HG03571 (cell line): ENCODE results near the gene KCTD17.
"Not testable (repeated sequence)": the region's sequence is repeated elsewhere in the genome, so short reads cannot be mapped to it uniquely, and the experiment has no call there.

Experiments
- ATAC-seq: cut with Tn5 transposase; IDR thresholded peaks from one replicate; pipeline ENCODE4 v1.9.1; 2021; ENCODE audit not compliant: unreplicated experiment

KCTD17 gene

DNA sequence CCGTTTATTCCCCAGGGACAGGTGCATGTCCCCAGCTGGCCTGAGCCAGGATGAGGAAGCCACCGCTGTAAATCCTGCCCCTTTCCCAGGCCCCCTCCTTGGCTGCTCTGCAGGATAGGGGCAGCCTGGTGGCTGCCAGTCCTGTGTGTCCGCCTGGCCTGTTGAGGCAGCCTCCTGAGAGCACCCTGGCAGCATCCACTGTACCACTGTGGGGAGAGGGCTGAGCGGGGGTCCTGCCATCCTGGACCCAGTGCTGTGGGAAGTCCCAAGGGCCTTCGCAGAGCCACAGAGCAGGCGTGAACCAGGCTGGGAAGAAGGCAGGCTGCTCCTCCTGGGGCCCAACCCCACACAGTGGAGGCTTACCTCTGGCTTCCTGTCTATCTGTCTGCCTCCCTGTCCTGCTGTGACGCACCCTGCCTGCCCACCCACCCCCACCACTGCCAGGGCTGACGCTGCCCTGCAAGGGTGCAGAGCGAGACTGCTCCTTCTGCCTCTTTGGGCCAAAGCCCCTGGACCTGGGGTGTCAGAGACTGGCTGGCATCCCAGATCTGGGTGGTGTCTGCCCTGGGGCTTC is 8.4 kb downstream of the KCTD17 start:
- no peak for ATAC-seq

DNA sequence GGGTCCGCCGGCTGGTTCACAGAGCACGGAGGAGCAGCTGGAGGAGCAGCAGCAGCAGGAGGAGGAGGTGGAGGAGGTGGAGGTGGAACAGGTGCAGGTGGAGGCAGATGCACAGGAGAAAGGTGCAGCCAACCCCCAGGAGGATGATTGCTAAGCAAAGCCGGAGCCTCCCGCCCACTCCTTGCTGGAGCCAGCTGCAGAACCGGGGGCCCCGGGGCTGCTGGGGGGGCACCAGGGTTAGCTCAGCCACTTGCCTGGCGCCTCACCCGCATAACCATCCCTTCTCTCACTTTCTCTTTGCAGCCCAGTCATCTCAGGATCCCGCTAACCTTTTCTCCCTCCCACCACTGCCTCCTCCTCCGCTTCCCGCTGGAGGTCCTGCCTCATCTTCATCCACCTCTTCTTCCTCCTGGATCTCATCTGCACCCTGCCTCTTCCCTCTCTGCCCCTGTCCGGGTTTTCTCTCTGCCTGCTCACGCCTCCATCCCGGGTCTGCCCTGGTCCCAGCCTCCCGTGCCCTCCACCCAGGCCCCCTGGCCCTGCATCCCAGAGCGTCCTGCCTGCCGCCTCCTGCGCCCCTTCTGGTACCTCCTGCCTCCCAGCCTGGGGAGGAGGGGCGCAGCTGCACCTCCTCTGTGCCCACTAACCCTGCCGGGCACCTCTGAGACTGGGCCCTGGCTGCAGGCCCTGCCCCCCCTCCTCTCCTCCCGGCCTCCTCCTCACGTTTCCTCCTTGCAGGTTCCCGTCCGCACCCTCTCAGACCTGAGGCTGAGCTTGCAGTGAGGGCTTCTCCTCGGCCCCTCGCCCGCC is 9.5 kb downstream of the KCTD17 start:
- ATAC-seq, result no peak

DNA sequence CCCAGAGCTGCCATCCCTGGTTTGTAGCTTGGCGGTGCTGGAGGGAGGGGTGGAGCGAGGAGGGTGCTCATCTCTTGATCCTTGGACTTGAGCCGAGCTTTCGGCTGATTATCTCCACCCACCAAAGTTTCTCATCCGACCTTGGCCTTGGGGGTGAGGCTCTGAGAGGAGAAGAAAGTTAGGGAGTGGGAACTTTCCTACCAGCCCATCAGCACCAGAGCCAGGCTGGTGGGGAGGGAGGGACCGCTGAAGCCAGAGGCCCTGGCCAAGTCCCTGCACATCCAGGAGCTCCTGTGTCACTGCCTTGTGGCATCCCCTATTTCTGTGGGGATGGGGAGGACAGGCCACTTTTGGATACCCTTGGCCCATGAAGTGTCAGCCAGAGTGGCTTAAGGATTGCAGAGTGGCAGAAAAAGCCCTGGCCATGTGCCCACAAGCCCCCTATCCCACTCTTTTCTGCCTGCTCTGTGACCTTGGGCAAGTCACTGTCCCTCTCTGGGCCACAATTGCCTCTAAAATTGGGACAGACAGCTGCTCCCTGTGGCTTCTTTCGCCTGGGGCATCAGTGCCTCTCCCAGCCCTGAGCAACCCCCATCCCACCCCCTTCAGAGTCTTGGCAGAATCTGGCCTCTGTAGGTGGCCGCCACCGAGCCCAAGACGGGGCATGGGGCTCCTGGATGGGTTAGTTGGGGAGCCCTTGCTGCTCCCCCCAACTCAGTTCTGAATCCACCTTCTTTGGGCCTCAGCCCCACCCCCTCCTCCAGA is 10.3 kb downstream of the KCTD17 start:
- ATAC-seq, result no peak

DNA sequence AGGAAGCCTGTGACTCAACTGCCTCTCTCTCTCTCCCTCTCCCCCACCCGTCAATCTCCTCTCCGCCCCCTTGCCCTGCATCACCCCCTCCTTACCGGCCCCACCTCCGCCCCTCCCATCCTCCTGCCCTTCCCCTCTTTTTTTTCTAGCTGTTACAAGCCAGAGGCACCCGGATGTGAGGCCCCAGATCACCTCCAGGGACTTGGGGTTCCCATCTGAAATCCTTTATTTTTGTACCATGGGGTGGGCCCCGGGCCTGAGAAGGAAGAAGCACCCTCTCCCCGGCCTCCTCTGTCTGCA is 10.8 kb downstream of the KCTD17 start:
- ATAC-seq, result no peak

DNA sequence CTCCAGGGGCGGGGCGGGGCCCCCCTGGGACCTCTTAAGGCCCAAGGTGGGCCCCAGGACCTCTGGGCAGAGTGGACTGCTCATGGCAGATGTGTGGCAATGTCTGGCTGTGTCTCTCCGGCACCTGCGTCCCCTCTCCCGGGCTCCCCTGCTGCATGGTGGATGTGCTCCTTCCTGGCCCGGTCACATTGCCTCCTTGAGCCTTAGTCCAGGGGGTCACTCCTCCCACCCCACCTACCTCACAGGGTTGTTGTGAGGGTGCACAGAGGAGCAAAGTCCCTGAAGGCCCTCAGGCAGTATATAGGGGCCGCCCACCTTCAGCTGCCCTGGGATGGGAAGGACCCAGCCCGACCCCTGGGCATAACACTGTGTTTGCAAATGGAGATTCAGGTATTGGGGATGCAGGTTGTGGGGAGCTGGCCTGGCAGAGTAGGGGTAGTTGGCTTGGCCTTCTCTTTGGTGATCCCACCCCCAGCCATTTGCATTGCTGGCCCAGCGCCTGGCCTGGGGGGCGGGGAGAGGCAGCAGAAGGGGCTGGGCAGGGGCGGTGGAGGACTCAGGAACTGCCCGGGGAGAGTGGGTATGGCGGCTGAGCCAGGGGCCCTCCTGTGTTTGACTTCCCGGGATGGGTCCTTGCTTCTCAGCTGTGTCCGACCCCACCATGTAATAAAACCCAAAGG is 11.3 kb downstream of the KCTD17 start:
- ATAC-seq, result no peak

DNA sequence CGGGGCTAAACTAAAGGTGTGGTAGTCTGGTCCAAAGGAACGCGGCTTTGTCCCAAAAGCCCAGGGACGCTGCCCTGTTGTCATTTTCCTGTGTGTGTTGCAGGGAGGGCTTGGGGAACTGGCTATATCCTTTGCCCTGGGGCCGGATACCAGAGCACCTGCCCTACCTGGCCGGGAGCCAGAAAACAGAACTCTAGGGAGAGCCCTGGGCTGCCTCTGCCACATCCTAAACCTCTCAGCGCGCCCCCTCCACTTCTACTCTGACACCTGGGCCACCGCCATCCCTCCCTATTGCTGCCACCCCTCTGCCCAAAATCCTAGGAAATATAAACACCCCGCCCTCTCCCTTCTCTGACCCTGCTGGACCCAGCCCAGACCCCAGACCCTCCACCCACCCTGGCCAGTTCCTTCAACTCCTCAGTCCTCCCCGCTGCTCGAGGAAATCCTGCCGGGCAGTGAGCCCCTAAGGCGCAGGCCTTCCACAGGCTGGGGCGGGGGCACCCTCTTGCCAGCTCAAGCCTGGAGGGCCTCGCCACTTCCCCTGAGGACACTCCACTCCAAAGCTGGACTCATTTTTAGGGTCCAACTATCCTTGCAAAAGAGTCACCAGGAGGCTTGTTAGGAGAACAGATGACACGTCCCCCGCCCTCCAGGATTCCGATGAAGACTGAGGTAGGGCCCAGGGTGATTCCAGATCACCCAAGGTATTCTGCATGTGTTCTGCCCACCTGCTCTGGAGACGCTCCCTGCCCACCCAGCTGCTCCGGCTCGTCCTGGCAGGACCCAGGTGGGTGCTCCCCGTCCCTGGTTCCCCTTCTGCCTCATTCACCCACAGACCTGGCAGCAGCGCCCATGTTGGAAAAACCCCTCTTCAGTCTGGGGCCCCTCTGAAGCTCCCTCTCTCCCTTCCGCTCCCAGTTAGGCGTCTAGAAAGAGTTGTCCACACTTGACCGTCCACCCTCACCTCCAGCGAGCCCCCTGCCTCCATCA is 12.2 kb downstream of the KCTD17 start:
- ATAC-seq, result no peak

DNA sequence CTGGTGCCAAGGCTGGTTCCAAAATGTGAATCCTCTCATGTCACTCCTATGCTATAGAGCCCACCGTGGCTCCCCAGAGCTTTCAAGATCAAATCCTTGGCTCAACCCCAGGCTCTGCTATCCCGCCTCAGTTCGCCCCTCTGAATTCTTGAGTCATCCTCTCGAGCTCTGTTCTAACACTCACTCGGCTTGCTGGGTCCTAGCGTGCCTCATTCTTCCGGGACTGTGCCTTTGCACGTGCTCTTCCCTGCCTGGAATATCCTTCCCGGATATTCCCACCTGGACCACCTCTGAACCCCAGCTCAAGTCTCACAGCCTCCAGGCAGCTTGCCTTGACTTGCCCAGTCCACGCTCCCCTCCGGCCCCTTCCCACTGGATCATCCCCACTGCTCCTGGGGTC is 13.0 kb downstream of the KCTD17 start:
- ATAC-seq, result no peak

DNA sequence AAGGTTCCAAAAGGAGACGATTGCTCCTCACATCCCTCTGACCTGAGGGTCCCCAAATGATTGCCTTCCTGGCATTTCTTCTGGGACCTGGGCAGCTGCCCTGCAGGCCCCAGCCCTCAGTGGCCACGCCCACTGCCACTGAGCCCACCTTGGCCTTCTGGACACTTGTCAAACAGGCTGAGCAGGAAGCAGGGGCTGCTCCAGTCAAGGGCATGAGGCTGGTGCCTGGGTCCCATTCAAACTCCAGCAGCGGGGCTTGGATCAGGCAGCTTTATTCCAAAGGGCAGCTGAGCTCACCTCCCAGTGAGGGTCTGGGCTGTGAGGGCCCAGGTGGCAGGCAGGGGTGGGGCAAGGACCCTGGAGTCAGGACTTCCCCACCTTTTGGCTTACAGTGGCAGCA is 13.6 kb downstream of the KCTD17 start:
- no peak for ATAC-seq

DNA sequence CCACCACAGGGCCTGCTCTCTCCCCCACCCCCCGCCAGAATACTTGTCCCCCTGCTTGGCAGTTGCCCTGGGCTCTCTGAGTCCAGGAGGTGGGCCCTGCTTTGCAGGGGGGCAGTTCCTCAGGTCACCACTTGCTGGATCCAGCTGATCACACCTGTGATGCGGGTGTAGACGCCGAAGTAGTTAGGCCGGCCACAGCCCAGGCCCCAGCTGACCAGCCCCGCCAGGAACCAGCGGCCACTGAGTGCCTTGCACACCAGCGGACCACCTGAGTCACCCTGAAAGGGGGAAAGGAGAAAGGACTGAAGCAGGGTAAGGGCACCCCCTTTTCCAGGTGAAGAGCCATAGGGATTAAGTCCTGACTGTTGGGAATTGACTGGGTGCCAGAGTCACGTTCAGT is 14.4 kb downstream of the KCTD17 start:
- no peak for ATAC-seq

DNA sequence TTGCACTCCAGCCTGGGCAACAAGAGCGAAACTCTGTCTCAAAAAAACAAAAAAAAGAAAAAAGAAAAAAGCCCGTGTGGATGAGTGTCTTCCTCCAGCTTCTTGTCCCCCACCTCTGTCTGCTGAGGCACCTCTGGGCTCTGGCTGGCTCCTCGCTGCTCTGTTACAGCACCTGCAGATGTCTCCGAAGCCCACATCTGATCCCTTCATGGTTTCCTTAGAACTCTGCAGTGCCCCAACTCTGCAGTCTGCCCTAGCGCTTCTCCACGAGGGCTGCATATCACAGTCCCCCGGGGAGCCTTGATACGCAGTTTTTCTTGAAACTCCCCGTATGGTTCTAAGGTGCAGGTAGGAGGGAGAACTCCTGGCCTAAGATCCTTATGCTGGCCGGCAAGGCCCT is 15.9 kb downstream of the KCTD17 start:
- ATAC-seq, result no peak

DNA sequence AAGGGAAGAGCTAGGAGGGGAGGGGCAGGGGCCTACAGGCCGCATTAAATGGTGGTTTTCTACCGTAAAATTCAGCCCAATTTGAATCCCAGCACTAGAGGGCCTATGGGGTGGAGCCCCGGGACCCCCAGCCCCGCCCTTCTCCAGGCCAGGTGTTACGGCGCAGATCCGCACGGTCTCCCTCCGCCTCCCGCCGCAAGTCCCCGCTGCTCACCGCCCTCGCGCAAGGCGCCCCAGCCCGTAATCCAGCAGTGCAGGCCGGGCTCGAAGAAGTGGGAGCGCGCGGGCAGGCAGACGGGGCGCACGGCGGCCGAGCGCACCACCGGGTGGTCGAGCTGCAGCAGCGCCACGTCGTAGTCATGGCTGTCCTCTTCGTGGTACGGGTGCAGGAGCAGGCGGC is 17.3 kb downstream of the KCTD17 start:
- ATAC-seq, result no peak

DNA sequence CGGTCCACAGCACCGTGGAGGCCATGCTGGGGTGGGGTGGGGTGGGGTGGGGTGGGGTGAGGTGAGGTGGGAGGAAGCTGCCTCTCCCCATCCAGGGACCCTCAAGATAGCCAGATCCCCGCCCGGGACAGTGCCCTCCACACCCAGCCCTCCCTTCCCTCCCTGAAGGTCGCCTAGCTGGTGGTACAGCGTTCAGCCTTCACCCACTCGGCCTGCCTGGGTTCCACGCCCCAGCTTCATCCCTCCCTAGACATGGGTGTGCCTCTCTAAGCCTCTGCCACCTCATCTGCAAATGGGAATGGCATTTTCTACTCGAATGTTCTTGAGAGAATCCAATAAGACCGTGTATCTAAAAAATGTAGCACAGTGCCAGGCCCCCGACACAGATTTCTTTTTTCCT is 17.8 kb downstream of the KCTD17 start:
- ATAC-seq, result no peak

DNA sequence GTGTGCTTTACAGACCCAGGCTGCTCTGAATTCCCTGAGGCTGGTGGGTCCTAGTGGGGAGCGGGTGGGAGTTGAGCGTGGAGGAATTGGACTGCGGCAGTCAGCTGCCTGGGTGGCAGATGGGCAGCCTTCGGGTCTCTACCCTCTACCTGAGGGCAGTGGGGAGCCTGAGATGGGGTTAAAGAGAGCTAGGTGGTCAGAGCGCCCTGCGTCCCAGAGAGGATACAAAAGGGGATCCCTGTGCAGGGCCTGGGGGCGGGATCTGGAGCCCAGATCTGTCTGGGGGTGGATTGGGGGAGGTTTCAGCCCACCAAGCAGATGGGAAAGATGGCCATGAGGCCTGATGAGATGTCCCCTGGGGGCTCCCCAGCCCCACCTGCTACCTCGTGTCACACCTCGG is 18.2 kb downstream of the KCTD17 start:
- no peak for ATAC-seq

DNA sequence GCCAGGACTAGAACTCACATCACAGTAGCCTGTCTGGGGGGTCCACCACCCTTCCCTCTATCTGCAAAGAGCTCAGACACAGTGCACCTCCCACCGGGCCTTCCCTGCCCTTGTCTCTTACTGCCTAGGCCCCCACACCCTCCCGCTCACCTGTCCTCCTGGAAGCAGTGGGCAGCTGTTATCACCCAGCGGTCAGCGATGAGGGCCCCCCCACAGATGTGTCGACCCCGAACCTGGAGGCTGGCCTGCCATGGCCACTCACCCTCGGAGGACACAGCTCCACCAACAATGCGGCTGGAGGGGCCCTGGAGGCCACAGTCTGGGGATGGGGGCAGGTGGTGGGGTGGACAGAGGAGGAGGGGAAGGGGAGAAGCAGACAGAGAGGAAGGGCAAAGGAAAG is 18.8 kb downstream of the KCTD17 start:
- no peak for ATAC-seq

DNA sequence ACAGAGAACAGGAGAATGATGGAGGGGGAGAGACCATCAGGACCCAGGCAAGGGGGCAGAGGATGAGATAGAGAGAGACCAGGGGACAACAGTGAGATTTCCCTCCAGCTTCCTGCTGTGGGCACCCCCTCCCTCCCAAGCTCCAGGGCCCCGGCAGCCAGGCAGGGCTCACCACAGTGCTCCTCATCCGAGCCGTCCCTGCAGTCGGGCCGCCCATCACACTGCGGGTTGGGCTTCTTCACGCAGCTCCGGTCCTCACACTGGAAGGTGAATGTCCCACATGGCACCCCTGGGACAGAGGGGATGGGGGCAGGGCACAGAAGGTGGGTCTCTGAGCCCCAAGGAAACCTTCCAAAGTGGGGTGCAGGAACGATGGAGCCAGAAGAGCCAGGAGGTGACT is 19.2 kb downstream of the KCTD17 start:
- ATAC-seq, result no peak

DNA sequence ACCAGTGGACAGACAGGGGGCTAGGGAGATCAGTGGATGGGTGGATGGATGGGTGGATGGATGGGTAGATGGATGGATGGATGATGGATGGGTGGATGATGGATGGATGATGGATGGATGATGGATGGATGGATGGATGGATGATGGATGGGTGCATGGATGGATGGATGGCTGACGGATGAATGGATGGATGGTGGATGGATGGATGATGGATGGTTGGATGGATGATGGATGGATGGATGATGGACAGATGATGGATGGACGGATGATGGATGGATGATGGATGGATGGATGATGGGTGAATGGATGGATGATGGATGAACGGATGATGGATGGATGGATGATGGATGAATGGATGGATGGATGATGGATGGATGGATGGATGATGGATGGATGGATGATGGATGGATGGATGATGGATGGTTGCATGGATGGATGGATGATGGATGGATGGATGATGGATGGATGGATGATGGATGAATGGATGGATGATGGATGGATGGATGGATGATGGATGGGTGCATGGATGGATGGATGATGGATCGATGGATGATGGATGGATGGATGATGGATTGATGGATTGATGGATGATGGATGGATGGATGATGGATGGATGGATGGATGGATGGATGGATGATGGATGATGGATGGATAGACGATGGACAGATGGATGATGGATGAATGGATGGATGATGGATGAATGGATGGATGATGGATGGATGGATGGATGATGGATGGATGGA is 20.5 kb downstream of the KCTD17 start:
- not testable (repeated sequence) for ATAC-seq

DNA sequence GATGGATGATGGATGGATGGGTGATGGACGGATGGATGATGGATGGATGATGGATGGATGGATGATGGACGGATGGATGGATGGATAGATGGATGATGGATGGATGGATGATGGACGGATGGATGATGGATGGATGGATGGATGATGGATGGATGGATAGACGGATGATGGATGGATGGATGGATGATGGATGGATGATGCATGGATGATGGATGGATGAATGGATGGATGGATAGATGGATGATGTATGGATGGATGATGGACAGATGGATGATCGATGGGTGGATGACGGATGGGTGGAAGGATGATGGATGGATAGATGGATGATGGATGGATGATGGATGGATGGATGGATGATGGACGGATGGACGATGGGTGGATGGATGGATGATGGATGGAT is 21.1 kb downstream of the KCTD17 start:
- no peak for ATAC-seq

DNA sequence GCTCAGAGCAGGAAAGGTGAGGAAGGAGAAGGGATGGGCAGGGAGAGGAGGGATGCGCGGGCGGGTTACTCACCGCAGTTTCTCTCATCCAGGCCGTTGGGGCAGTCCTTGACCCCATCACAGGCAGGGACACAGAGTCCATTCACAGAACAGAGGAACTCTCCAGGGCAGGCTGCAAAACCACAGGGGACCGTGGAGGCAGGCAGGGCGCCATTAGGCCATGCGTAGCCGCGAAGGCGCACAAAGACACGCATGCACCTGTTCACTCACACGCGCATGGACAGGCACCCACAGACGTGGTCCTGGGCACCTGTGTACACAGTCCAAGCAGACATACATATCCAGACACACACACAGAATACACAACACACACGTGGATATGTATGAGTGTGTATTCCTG is 23.0 kb downstream of the KCTD17 start:
- ATAC-seq, result no peak

DNA sequence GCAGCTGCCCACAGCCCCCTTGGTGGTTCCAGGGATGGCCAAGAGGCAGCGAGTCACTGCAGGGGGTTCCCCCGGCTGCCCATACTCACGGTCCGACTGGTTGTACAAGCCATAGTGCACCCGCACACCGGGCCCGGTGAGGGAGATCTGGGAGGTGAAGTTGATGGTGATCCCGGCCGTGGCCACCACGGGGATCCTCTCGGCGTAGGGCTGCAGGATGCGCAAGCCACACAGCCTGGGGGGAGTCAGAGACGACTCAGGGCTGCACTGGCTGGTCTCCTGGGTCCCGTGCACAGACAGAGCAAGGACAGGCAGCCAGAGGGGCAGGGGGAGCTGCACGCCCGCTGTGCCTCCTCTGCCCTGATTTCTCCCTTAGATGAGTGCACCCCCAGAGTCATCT is 23.5 kb downstream of the KCTD17 start:
- no peak for ATAC-seq

DNA sequence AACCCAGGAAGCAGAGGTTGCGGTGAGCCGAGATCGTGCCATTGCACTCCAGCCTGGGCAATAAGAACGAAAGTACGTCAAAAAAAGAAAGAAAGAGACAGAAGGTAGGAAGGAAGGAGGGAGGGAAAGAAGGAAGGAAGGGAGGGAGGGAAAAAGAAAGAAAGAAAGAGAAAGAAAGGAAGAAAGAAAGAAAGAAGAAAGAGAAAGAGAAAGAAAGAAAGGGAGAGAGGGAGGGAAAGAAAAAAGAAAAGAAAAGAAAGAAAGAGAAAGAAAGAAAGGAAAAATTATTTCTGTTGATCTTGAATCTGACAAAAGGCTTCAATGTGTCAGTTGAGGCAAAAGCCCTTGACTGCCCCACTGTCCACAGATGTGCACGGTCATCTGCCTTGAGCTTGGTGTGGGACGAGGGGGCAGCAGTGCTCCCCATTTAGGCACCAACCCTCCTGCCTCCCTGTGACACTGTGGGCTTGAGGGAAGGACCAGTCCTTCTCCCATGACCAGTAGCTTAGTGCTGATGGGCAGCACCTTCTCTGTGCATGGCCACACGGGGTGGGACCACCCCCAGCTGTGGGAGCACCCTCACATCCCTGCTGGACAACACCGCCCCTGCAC is 24.4 kb downstream of the KCTD17 start:
- no peak for ATAC-seq
